H1 (cell line): ENCODE data around the gene RPRD1A. TPM values are rescaled to one million over a fixed set of nuclear protein-coding genes. Genes with fewer than 3 reads are reported as not detected.
"Not testable (repeated sequence)": the region's sequence is repeated elsewhere in the genome, so short reads cannot be mapped to it uniquely, and the experiment has no call there.

Experiments used
- CTCF ChIA-PET: fragments of 300-600 bp; sonication (Branson Sonifier 250); formaldehyde crosslinking; loops from one replicate; lab custom pipeline; 2021; ENCODE audit not compliant: partially characterized antibody; lab: Charles Lee
- POLR2A ChIA-PET: fragments of 300-600 bp; sonication (Branson Sonifier 250); formaldehyde crosslinking; loops from one replicate; lab custom pipeline; 2021; ENCODE audit warnings: inconsistent platforms; ENCODE audit not compliant: partially characterized antibody; lab: Charles Lee
- DNase-seq, 2 experiments: peaks; one replicate each; pipeline versions ENCODE4 v3.0.0 to v3.0.0-alpha.2; 2010 to 2022; ENCODE audit warnings: low spot score in 2 of 2, low read depth in 1 of 2, mixed read lengths in 1 of 2
- FAIRE-seq: peaks from 2 replicates; lab custom pipeline; 2011; peaks lifted over from hg19 to GRCh38; lab: Jason Lieb, UNC
- H2AFZ ChIP-seq: 2 replicates; pipeline ENCODE4 v1.8.1; 2012; ENCODE audit warnings: low read length, inconsistent platforms
- H2AK5ac ChIP-seq: 2 replicates; pipeline ENCODE4 v1.6.1; 2013; ENCODE audit warnings: low read depth, low read length
- H2BK120ac ChIP-seq: replicated peaks from 2 replicates; pipeline ENCODE3; 2013; ENCODE audit warnings: low read depth, low read length, inconsistent platforms
- H2BK12ac ChIP-seq: 2 replicates; pipeline ENCODE4 v1.6.1; 2013; ENCODE audit warnings: low read depth, low read length
- H2BK15ac ChIP-seq: 2 replicates; pipeline ENCODE4 v1.6.1; 2013; ENCODE audit warnings: low read length
- H2BK20ac ChIP-seq: 2 replicates; pipeline ENCODE4 v1.6.1; 2013; ENCODE audit warnings: low read length
- H2BK5ac ChIP-seq: 2 replicates; pipeline ENCODE4 v1.6.1; 2013; ENCODE audit warnings: low read depth, low read length
- H3K14ac ChIP-seq: 2 replicates; pipeline ENCODE4 v1.6.1; 2013; ENCODE audit warnings: inconsistent platforms; ENCODE audit not compliant: insufficient read length
- H3K18ac ChIP-seq: 2 replicates; pipeline ENCODE4 v1.6.1; 2013; ENCODE audit warnings: low read length; ENCODE audit errors: extremely low read depth
- H3K23ac ChIP-seq: 2 replicates; pipeline ENCODE4 v1.6.1; 2013; ENCODE audit warnings: inconsistent platforms; ENCODE audit not compliant: insufficient read length
- H3K23me2 ChIP-seq: 2 replicates; pipeline ENCODE4 v1.6.1; 2013; ENCODE audit warnings: low read depth, low read length
- H3K27ac ChIP-seq: 2 replicates; pipeline ENCODE4 v1.6.1; 2011; ENCODE audit warnings: low read depth, low read length, inconsistent platforms
- H3K27me3 ChIP-seq, 4 experiments: replicated peaks in 1 of 4; 1 replicate in 1 of 4; 2 replicates in 3 of 4; pipeline versions ENCODE4 v1.6.1 to v1.8.1; 2011 to 2013; ENCODE audit warnings: low read length in 3 of 4, mild to moderate bottlenecking in 3 of 4, inconsistent platforms in 2 of 4, mixed read lengths in 2 of 4, moderate library complexity in 1 of 4; ENCODE audit not compliant: control insufficient read depth in 3 of 4, insufficient read depth in 3 of 4; ENCODE audit errors: extremely low read depth in 1 of 4
- H3K36me3 ChIP-seq, 4 experiments: 2 replicates each; pipeline versions ENCODE4 v1.6.1 to v1.8.1; 2011 to 2013; ENCODE audit warnings: mild to moderate bottlenecking in 4 of 4, low read length in 3 of 4, moderate library complexity in 2 of 4, control low read depth in 1 of 4, inconsistent platforms in 1 of 4; ENCODE audit not compliant: insufficient read depth in 4 of 4, control insufficient read depth in 2 of 4
- H3K4ac ChIP-seq: replicated peaks from 2 replicates; pipeline ENCODE3; 2013; ENCODE audit warnings: low read length, low read depth, mixed read lengths, inconsistent platforms; ENCODE audit not compliant: insufficient read length
- H3K4me1 ChIP-seq, 4 experiments: replicated peaks in 1 of 4; 1 replicate in 1 of 4; 2 replicates in 3 of 4; pipeline versions ENCODE4 v1.6.1 to v1.8.1; 2011 to 2013; ENCODE audit warnings: low read length in 3 of 4, inconsistent platforms in 2 of 4, mixed read lengths in 1 of 4; ENCODE audit not compliant: insufficient read depth in 4 of 4, control insufficient read depth in 3 of 4
- H3K4me2 ChIP-seq, 2 experiments: 2 replicates each; pipeline versions ENCODE4 v1.6.1 to v1.8.1; 2011 to 2013; ENCODE audit warnings: low read depth in 2 of 2, low read length in 2 of 2, control low read depth in 1 of 2, inconsistent platforms in 1 of 2, mild to moderate bottlenecking in 1 of 2; ENCODE audit not compliant: insufficient read depth in 1 of 2
- H3K4me3 ChIP-seq, 4 experiments: fragments of 200-600, 300-600 bp in 1 of 4; sonication (generic), shearing (Covaris generic), sonication (Bioruptor Twin) in 1 of 4; 2 replicates each; pipeline versions ENCODE4 v1.5.1 to v1.8.1; 2011 to 2016; ENCODE audit warnings: low read length in 4 of 4, low read depth in 3 of 4, control low read depth in 2 of 4, inconsistent platforms in 2 of 4, mild to moderate bottlenecking in 2 of 4, mixed read lengths in 1 of 4, moderate library complexity in 1 of 4; ENCODE audit not compliant: insufficient read depth in 2 of 4; ENCODE audit errors: extremely low read depth in 1 of 4
- H3K56ac ChIP-seq: replicated peaks from 2 replicates; pipeline ENCODE3; 2013; ENCODE audit warnings: low read depth, mild to moderate bottlenecking, mixed read lengths, low read length, inconsistent platforms; ENCODE audit not compliant: insufficient read length
- H3K79me1 ChIP-seq: 2 replicates; pipeline ENCODE4 v1.6.1; 2013; ENCODE audit warnings: low read depth, low read length, control low read depth
- H3K79me2 ChIP-seq, 2 experiments: 2 replicates each; pipeline versions ENCODE4 v1.6.1 to v1.8.1; 2012 to 2013; ENCODE audit warnings: low read length in 2 of 2, mild to moderate bottlenecking in 2 of 2, inconsistent platforms in 1 of 2; ENCODE audit not compliant: insufficient read depth in 2 of 2, control insufficient read depth in 1 of 2
- H3K9ac ChIP-seq, 4 experiments: replicated peaks in 1 of 4; 1 replicate in 1 of 4; 2 replicates in 3 of 4; pipeline versions ENCODE4 v1.6.1 to v1.8.1; 2011 to 2013; ENCODE audit warnings: low read depth in 3 of 4, low read length in 3 of 4, control low read depth in 2 of 4, mild to moderate bottlenecking in 2 of 4, moderate library complexity in 2 of 4, inconsistent platforms in 1 of 4; ENCODE audit errors: extremely low read depth in 1 of 4
- H3K9me3 ChIP-seq, 2 experiments: 2 replicates each; pipeline versions ENCODE4 v1.6.1 to v1.8.1; 2012 to 2013; ENCODE audit warnings: mild to moderate bottlenecking in 2 of 2, moderate library complexity in 2 of 2, control low read depth in 1 of 2, inconsistent platforms in 1 of 2, low read depth in 1 of 2, low read length in 1 of 2, mixed read lengths in 1 of 2; ENCODE audit not compliant: insufficient read depth in 2 of 2
- H4K20me1 ChIP-seq, 2 experiments: replicated peaks in 1 of 2; 2 replicates each; pipeline versions ENCODE3 to v1.8.1; 2011 to 2013; ENCODE audit warnings: inconsistent platforms in 2 of 2, low read length in 2 of 2, mild to moderate bottlenecking in 1 of 2; ENCODE audit not compliant: insufficient read depth in 2 of 2, control insufficient read depth in 1 of 2
- H4K5ac ChIP-seq: 2 replicates; pipeline ENCODE4 v1.6.1; 2013; ENCODE audit warnings: low read length, low read depth, mixed read lengths, inconsistent platforms; ENCODE audit not compliant: insufficient read length
- H4K8ac ChIP-seq: 2 replicates; pipeline ENCODE4 v1.8.0; 2013; ENCODE audit warnings: mild to moderate bottlenecking, moderate library complexity, low read length, inconsistent platforms; ENCODE audit not compliant: insufficient read depth; ENCODE audit errors: extremely low read depth
- H4K91ac ChIP-seq: replicated peaks from 2 replicates; pipeline ENCODE3; 2013; ENCODE audit warnings: low read length, mixed read lengths, inconsistent platforms; ENCODE audit not compliant: insufficient read length
- WGBS, 2 experiments: shearing (Covaris generic) in 1 of 2; methylation state at CpG; one replicate each; pipeline versions ENCODE4 v1.1.6 to v1.1.7; 2013 to 2015; ENCODE audit warnings: low lambda C conversion rate in 2 of 2, mixed read lengths in 2 of 2, inconsistent platforms in 1 of 2, low coverage in 1 of 2, missing lambda C conversion rate in 1 of 2; ENCODE audit not compliant: insufficient replicate concordance in 2 of 2, insufficient coverage in 1 of 2, insufficient read length in 1 of 2; ENCODE audit errors: extremely low coverage in 1 of 2, missing lambda C conversion rate in 1 of 2; 5-methylcytosine and 5-hydroxymethylcytosine counted together
- polyA plus RNA-seq, 7 experiments: library from polyadenylated mRNA; depleted of rRNA in 3 of 7; stranded (reverse) in 5 of 7; unstranded in 2 of 7; fragments of >200 nt in 5 of 7; fragments of 200-250 nt in 2 of 7; gene quantifications; 1 replicate in 5 of 7; 2 replicates in 1 of 7; 4 replicates in 1 of 7; pipeline versions ENCODE4 v1.2.1 to v1.2.3, GENCODE V29; 2011 to 2013; ENCODE audit warnings: missing spikeins in 2 of 7, mixed read lengths in 2 of 7
- total RNA-seq: library from RNA; stranded (reverse); fragmentation: NEBNext Ultra II Directional; extraction: Animal tissue kit (Norgen Biotek cat#: 25700); gene quantifications from 2 replicates; pipeline ENCODE4 v1.2.1, GENCODE V29; 2021

RPRD1A gene
- total and polyA plus RNA-seq, 2 of the 8 experiments (the other 6 are each of a cell fraction or from before 2014, with no cell fraction given), result 40.5 to 106 TPM

DNA sequence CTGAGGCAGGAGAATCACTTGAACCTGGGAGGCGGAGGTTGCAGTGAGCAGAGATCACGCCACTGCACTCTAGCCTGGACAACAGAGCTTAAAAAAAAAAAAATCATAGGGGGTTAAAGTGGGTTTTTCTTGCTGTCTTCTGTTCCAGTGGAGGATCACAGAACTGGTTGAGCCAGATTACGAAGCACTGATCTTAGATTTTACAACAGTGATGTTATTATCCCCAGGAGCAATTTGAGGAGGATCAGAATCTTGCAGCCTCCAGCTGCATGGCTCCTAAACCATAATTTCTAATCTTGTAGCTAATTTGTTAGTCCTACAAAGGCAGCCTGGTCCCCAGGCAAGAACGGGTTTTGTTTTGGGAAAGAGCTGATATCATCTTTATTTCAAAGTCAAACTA is 99.5 kb downstream of the RPRD1A start:
- H3K4me1 ChIP-seq, H2AFZ ChIP-seq, H2BK12ac ChIP-seq, H2BK20ac ChIP-seq, H3K23ac ChIP-seq, H2BK5ac ChIP-seq, H3K4me3 ChIP-seq, H4K91ac ChIP-seq, H3K27ac ChIP-seq, H3K36me3 ChIP-seq, H3K9me3 ChIP-seq, H3K56ac ChIP-seq, H3K27me3 ChIP-seq, H3K4ac ChIP-seq, H3K9ac ChIP-seq, FAIRE-seq, H3K79me1 ChIP-seq, H2BK120ac ChIP-seq, H3K79me2 ChIP-seq, H3K4me2 ChIP-seq, H4K5ac ChIP-seq, H3K18ac ChIP-seq, H3K23me2 ChIP-seq, H4K8ac ChIP-seq, DNase-seq, H2BK15ac ChIP-seq, H2AK5ac ChIP-seq, H3K14ac ChIP-seq, H4K20me1 ChIP-seq: not testable (repeated sequence)
- 94% methylated on average over 4 of the region's 4 CpGs; no CpG with 5 or more reads in 1 of the 2 experiments for WGBS, 2 experiments
- ChIA-PET POLR2A (interaction anchor here (0.9 kb wide), 1 partner anchor 18 kb away, joined by 3 read pairs; no protein-coding TSS in a partner anchor), CTCF (interaction anchor here (0.7 to 1.4 kb wide), 3 partner anchors 17 to 211 kb away, joined by 3 to 5 read pairs (median 3); no protein-coding TSS in a partner anchor)
